Transverse colon (tissue), 4 donors: ENCODE data around the gene SLC5A2. TPM values are rescaled to one million over a fixed set of nuclear protein-coding genes. Genes with fewer than 3 reads are reported as not detected.

ENCODE experiments used
- DNase-seq: peaks from one replicate; pipeline ENCODE4 v3.0.0-alpha.2; 2019
- H3K27ac ChIP-seq, 4 donors: fragments of 200-600 bp; sonication (generic); 2 replicates each; pipeline ENCODE4 v1.5.1; 2016 to 2018; ENCODE audit warnings: inconsistent platforms in 4 of 4
- H3K27me3 ChIP-seq: fragments of 200-600 bp; sonication (generic); 2 replicates; pipeline ENCODE4 v1.5.1; 2017; ENCODE audit warnings: inconsistent platforms
- H3K36me3 ChIP-seq, 4 donors: fragments of 200-600 bp; sonication (generic); 2 replicates each; pipeline ENCODE4 v1.5.1; 2017 to 2019; ENCODE audit warnings: inconsistent platforms in 4 of 4
- H3K4me1 ChIP-seq, 4 donors: fragments of 200-600 bp; sonication (generic); 2 replicates each; pipeline ENCODE4 v1.5.1; 2017 to 2020; ENCODE audit warnings: inconsistent platforms in 4 of 4
- H3K4me3 ChIP-seq, 4 donors: fragments of 200-600 bp; sonication (generic); 1 replicate in 1 of 4; 2 replicates in 3 of 4; pipeline versions ENCODE4 v1.5.1 to v1.6.1; 2017 to 2019; ENCODE audit warnings: inconsistent platforms in 4 of 4
- H3K9me3 ChIP-seq, 2 donors: fragments of 200-600 bp; sonication (generic); 2 replicates each; pipeline ENCODE4 v1.5.1; 2017 to 2019; ENCODE audit warnings: inconsistent platforms in 2 of 2
- EP300 ChIP-seq: sonication (generic); formaldehyde crosslinking; IDR thresholded peaks from one replicate; pipeline ENCODE4 v1.6.1; 2017; ENCODE audit warnings: antibody characterized with exemption, low read depth
- POLR2A ChIP-seq: fragments of 450-650 bp; IDR thresholded peaks from one replicate; pipeline ENCODE4 v1.6.1; 2016; ENCODE audit warnings: antibody characterized with exemption, mild to moderate bottlenecking, moderate library complexity
- POLR2AphosphoS5 ChIP-seq, 3 donors: sonication (generic); formaldehyde crosslinking; IDR thresholded peaks; one replicate each; pipeline ENCODE4 v1.6.1; 2016; ENCODE audit warnings: antibody characterized with exemption in 3 of 3
- WGBS, 2 donors: methylation state at CpG; one replicate each; pipeline ENCODE4 v1.1.5; 2018; ENCODE audit warnings: low coverage in 1 of 2; 5-methylcytosine and 5-hydroxymethylcytosine counted together
- in situ Hi-C, 4 donors: fragments of 200-750 bp; cut with MboI; loops; one replicate each; pipeline versions ENCODE4 v1.15.0 to v1.15.1; 2017; ENCODE audit warnings: low sequenced_read_pairs in 3 of 4, low pct_ligation_motif_present in 1 of 4, low pct_unique_long_range_greater_than_20kb in 1 of 4
- intact Hi-C: fragments of 100-400 bp; cut with DNase I; formaldehyde crosslinking; loops from one replicate; pipeline ENCODE4 v1.15.1; 2023; ENCODE audit warnings: low total_unique reads
- total RNA-seq, 4 donors: library from RNA; depleted of rRNA; stranded (reverse); fragments of >200 nt; gene quantifications; one replicate each; pipeline ENCODE4 v1.1.0, GENCODE V29; 2016
- TF ChIP-seq, protein P1 (sequence below), 5 experiments: fragments of 200-600 bp in 3 of 5; fragments of 450-650 bp in 2 of 5; sonication (generic) in 3 of 5; IDR thresholded peaks; 1 replicate in 2 of 5; 2 replicates in 3 of 5; pipeline ENCODE4 v1.5.1; 2016 to 2017; ENCODE audit warnings: antibody characterized with exemption in 5 of 5, inconsistent platforms in 3 of 5, mild to moderate bottlenecking in 2 of 5, moderate library complexity in 1 of 5

Gene SLC5A2
- total RNA-seq, 4 donors from 2014 or later: not detected

DNA sequence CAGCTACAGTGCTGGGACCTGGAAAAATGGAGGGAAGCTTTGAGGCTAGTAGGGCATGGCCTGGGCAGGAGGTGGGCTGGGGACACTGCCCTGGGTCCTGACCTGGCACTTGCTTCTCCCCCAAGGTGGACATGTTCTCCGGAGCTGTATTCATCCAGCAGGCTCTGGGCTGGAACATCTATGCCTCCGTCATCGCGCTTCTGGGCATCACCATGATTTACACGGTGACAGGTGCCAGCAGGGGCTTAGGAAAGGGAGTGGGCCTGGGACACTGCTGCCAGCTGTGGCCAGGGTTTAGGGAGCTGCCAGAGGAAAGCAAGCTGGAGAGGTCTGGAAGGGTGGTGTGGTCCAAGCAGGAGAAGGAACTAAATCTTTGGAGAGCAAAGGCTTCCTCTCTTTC lies 3.1 kb downstream of the SLC5A2 start:
- Histone ChIP-seq H3K9me3 (no peaks in the 10 kb centered on the region), H3K36me3 (no peaks in the 10 kb centered on the region), H3K4me1 (peaks cover 4 to 30% (median 17%) of the 10 kb centered on the region in 4 donors), H3K27me3 (peaks cover 8% of the 10 kb centered on the region), H3K27ac (peak overlapping the region in 1 of 4 donors; percentile 37), H3K4me3 (no peak overlapping the region)
- DNase-seq: no peak
- intact Hi-C loops: no loop called here
- no peak for TF ChIP-seq POLR2AphosphoS5 (IDR thresholded peaks at IDR 0.05)
- in situ Hi-C loops: loop anchor here in 1 of 4 donors (25.0 kb wide), 1 partner anchor 99 kb away; the partner anchor contains the start of gene ITGAD
- 95% methylated on average over 5 of the region's 5 CpGs; no CpG with 5 or more reads in 1 of the 2 donors for WGBS, 2 donors

DNA sequence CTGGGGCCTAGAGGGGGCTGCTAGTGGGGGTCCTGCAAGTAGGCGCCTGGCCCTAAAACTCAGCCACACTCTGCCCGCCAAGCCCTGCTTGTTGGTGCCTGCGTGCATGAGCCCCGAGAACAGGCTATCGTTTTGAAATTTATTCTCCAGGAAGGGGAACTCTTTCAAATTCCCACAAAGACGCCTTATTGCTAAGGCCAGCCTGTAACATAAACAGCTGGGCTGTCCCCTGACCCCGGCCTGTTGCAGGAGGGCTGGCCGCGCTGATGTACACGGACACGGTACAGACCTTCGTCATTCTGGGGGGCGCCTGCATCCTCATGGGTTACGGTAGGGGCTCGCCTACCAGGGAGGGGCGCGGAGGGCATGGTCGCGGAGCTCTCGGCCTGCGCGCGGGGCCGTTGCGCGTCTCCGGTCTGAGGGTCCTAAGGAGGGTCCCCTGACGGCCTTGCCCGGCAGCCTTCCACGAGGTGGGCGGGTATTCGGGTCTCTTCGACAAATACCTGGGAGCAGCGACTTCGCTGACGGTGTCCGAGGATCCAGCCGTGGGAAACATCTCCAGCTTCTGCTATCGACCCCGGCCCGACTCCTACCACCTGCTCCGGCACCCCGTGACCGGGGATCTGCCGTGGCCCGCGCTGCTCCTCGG lies 4.3 kb downstream of the SLC5A2 start:
- WGBS, 2 donors: 10% methylated on average over 32 of the region's 48 CpGs; no CpG with 5 or more reads in 1 of the 2 donors
- H3K9me3 ChIP-seq: no peaks in the 10 kb centered on the region
- intact Hi-C loops (no loop called here), in situ Hi-C loops (loop anchor here in 1 of 4 donors (25.0 kb wide), 1 partner anchor 100 kb away; the partner anchor contains the start of gene ITGAD)
- H3K27me3 ChIP-seq: peaks cover 8% of the 10 kb centered on the region
- no peaks in the 10 kb centered on the region for H3K36me3 ChIP-seq
- TF ChIP-seq, protein P1, sequence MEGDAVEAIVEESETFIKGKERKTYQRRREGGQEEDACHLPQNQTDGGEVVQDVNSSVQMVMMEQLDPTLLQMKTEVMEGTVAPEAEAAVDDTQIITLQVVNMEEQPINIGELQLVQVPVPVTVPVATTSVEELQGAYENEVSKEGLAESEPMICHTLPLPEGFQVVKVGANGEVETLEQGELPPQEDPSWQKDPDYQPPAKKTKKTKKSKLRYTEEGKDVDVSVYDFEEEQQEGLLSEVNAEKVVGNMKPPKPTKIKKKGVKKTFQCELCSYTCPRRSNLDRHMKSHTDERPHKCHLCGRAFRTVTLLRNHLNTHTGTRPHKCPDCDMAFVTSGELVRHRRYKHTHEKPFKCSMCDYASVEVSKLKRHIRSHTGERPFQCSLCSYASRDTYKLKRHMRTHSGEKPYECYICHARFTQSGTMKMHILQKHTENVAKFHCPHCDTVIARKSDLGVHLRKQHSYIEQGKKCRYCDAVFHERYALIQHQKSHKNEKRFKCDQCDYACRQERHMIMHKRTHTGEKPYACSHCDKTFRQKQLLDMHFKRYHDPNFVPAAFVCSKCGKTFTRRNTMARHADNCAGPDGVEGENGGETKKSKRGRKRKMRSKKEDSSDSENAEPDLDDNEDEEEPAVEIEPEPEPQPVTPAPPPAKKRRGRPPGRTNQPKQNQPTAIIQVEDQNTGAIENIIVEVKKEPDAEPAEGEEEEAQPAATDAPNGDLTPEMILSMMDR (IDR thresholded peaks at IDR 0.05): no peak
- no peak for TF ChIP-seq POLR2A
- TF ChIP-seq POLR2AphosphoS5 (IDR thresholded peaks at IDR 0.05): no peak
- no peak for TF ChIP-seq EP300
- H3K27ac ChIP-seq: peak overlapping the region; percentile 18 to 57 (median 30)
- DNase-seq: no peak
- peak overlapping the region; percentile 26 to 54 (median 41) for H3K4me3 ChIP-seq
- peaks cover 4 to 29% (median 17%) of the 10 kb centered on the region in 4 donors for H3K4me1 ChIP-seq

DNA sequence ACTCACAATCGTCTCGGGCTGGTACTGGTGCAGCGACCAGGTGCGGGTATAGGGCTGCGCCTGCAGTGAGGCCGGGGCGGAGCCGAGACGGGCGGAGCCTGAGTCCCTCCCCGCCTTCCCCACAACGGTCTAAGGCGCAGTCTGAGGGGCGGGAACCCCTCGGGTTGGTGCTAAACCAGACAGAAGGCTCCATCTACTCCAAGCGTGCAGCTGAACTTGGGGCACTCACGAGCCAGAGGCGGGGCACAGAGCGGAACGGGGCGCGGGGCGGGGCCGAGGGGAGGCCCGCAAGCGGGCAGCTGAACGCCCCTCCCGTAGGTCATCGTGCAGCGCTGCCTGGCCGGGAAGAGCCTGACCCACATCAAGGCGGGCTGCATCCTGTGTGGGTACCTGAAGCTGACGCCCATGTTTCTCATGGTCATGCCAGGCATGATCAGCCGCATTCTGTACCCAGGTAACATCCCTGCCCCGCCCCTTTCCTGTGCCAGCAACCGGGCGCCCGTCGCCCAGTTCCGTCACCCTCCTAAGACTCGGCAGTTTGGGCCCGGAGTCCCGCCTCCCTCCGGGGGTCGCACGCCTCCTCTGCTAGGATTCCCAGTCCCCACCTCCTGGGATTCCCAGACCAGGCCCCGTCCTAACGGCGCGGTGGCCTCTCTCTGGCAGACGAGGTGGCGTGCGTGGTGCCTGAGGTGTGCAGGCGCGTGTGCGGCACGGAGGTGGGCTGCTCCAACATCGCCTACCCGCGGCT lies 5.0 kb downstream of the SLC5A2 start:
- peak; percentile 81 for DNase-seq
- intact Hi-C loops: no loop called here

GRCh38 chr16:31488468-31489297 lies 5.8 kb downstream of the SLC5A2 start:
- H3K27me3 ChIP-seq: peaks cover 8% of the 10 kb centered on the region
- no peak overlapping the region for H3K27ac ChIP-seq
- in situ Hi-C loops: loop anchor here in 1 of 4 donors (25.0 kb wide), 1 partner anchor 101 kb away; the partner anchor contains the start of gene ITGAD
- peaks cover 4 to 29% (median 17%) of the 10 kb centered on the region in 4 donors for H3K4me1 ChIP-seq
- intact Hi-C loops: no loop called here
- H3K9me3 ChIP-seq: no peaks in the 10 kb centered on the region
- H3K36me3 ChIP-seq: peaks cover 0 to 10% (median 0%) of the 10 kb centered on the region in 4 donors
- peak overlapping the region in 3 of 4 donors; percentile 36 to 54 (median 46) for H3K4me3 ChIP-seq
- TF ChIP-seq POLR2A (no peak), POLR2AphosphoS5 (IDR thresholded peaks at IDR 0.05) (no peak)
- TF ChIP-seq, protein P1 (IDR thresholded peaks at IDR 0.05): no peak
- WGBS, 2 donors: 86% methylated on average over 53 of the region's 77 CpGs; no CpG with 5 or more reads in 1 of the 2 donors
- no peak for DNase-seq

More for the DNA sequence above, 5.0 kb downstream of the SLC5A2 start:
- Histone ChIP-seq H3K36me3 (peaks cover 0 to 4% (median 0%) of the 10 kb centered on the region in 4 donors), H3K27me3 (peaks cover 8% of the 10 kb centered on the region), H3K27ac (peak overlapping the region; percentile 18 to 57 (median 30)), H3K4me1 (peaks cover 4 to 29% (median 17%) of the 10 kb centered on the region in 4 donors), H3K9me3 (no peaks in the 10 kb centered on the region), H3K4me3 (peak overlapping the region; percentile 26 to 54 (median 41))
- WGBS, 2 donors: 4% methylated on average over 54 of the region's 60 CpGs; no CpG with 5 or more reads in 1 of the 2 donors
- TF ChIP-seq EP300: no peak
- peak; percentile 26 to 62 (median 57) for TF ChIP-seq POLR2AphosphoS5 (IDR thresholded peaks at IDR 0.05)
- TF ChIP-seq, protein P1 (IDR thresholded peaks at IDR 0.05): no peak
- peak; percentile 52 for TF ChIP-seq POLR2A
- in situ Hi-C loops: loop anchor here in 1 of 4 donors (25.0 kb wide), 1 partner anchor 101 kb away; the partner anchor contains the start of gene ITGAD
